GM19099 (cell line): ENCODE data around the gene SLC26A11.
A peak's percentile ranks its signal among the peaks of the same experiment; 100 is the strongest.

Experiments used
- POLR2A ChIP-seq: IDR thresholded peaks from 3 replicates; pipeline ENCODE4 v1.6.1; 2011; ENCODE audit warnings: low read depth; ENCODE audit not compliant: insufficient read length; ENCODE audit errors: extremely low read depth

SLC26A11 gene

DNA sequence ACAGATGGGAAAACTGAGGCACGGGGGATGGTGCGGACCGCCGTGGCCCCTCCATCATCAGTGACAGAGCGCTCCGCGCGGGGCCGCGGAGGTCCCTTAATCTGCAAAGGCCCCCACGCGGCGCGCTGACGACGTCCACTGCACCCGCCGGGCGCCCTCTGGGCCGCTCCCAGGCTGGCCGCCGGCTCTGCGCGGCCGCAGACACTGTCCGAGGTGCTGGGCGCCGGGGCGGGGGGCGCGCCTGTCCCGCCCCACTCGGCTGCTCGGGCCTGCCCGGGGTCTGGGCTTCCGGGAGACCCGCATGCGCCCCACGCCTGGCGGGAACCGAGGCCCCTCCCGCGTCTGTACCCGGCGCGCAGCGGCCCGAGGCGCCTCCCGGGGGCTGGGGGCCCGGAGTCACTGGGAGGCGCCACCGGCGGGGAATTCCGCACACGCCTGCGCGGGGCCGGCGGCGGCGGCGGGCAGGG lies 39.9 kb downstream of the SLC26A11 start:
- TF ChIP-seq POLR2A = peak; percentile 68

GRCh38 chr17:80260791-80261158 lies 40.5 kb downstream of the SLC26A11 start, which contains the start of gene RNF213:
RNF213 (plus strand) TSS chr17:80260852; CDS start chr17:80263682, 2,830 bp downstream.
- TF ChIP-seq POLR2A = peak; percentile 82

DNA sequence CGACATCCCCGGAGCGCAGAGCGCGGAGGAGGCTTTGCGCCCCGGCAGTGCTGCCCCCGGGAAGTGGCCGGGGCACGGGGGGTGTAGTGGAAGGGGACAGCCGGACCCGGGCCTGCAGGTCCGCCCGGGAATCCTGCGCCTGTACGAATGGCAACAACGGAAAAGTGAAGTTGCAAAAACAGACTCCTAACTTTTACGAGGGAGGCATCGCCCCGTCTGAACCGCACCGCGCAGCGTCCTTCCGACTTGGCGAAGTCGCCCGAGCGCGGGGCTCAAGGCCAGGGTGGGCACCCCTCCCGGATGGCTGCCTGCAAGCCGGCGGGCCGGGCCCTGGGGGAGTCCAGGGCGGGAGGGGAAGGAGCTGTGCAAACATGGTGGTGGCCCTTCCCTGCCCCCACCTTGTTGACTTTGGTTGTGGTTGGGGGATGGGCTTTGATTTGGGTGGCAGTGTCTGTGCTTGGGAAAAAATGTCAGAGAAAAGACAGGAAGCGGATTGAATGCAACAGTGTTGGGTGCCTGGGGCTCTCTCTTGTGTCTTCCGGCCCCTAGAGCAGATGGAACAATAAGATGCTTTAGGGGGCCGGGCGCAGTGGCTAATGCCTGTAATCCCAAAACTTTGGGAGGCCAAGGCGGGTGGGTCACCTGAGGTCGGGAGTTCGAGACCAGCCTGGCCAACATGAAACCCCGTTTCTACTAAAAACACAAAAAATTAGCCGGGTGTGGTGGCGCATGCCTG lies 41.1 kb downstream of the SLC26A11 start:
- TF ChIP-seq POLR2A = no peak

GRCh38 chr17:80261895-80262279 lies 41.7 kb downstream of the SLC26A11 start:
- no peak for TF ChIP-seq POLR2A

- no peak for TF ChIP-seq POLR2A
Measured at GRCh38 chr17:80262291-80262690, 42.1 kb downstream of the SLC26A11 start.

GRCh38 chr17:80262775-80263244 lies 42.6 kb downstream of the SLC26A11 start:
- no peak for TF ChIP-seq POLR2A

DNA sequence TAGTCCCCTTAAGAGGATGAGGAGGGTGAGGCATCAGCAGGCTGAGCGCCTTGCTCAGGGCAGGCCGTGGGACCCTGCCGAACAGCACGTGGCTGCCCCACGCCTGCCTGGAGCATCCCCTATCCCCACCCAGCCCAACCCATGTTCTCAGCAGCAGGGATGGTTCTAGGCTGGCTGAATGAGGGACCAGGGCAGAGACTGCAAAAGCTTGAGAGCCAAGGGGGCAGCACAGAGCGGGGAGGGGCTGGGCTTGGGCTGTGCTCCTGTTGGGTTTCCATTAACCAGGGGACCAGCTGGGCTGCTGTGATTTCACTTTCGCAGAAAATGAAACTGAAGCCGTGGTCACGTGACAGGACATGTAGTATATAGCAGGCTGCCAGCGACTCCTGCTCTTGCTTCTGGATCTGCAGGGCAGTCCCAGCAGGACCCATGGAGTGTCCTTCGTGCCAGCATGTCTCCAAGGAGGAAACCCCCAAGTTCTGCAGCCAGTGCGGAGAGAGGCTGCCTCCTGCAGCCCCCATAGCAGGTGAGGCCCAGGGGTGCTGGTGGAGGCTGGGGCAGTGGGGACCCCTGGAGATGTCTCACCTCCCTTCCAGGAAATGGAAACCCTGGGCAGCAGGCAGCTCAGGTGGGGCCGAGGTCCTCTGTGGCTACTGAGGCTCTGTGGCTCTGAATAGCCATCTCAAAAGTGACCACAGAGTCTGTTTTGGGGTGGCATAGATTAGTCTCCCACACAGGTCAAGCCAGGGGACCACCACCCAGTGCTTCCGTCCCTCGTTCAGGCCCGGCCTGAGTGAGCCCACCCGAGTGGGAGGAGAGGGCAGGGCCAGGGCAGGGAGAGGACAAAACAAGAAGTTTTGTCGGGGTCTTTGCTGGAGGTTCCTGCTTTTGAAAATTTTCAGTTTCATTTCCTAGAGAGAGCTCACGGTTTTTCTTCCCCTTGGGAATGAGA lies 43.3 kb downstream of the SLC26A11 start:
- TF ChIP-seq POLR2A = peak; percentile 99

- TF ChIP-seq POLR2A = peak; percentile 11
Measured at GRCh38 chr17:80264205-80265075, 44.2 kb downstream of the SLC26A11 start.

- TF ChIP-seq POLR2A = no peak
Measured at GRCh38 chr17:80265205-80266068, 45.2 kb downstream of the SLC26A11 start.

DNA sequence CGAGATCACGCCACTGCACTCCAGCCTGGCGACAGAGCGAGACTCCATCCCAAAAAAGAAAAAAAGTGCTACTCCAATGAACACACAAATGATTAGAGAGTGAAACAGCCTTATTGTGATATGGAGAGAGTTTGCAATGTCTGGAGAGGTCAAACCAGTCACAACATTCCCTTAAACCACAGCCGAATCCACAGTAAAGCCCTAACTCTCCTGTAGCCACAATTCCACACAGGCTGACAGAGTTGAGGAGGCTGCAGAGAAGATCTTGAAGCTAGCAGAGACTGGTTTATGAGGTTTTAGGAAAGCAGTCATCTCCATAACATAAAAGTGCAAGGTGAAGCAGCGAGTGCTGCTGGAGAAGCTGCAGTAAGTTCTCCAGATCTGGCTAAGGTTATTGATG lies 47.2 kb downstream of the SLC26A11 start:
- no peak for TF ChIP-seq POLR2A

- no peak for TF ChIP-seq POLR2A
Measured at GRCh38 chr17:80268427-80268826, 48.2 kb downstream of the SLC26A11 start.

- no peak for TF ChIP-seq POLR2A
Measured at GRCh38 chr17:80269405-80269807, 49.2 kb downstream of the SLC26A11 start.

DNA sequence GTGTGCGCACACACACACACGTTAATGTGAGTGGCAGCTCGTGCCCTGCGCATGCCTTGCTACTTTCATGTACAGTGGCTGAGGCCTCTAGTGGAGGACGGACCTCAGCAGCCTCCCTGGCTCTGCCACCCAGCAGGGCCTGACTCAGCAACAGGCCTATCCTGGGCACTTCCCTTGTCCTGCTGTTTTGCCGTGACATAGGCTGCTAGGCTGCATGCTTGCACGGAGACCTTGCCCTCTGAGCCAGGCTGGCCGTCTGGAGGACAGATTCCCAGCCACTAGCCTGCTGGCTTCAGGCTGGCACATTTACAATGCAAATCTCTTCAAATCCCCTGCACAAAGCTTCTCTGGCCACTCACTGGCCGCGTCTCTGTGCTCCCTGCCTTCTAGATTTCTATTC lies 49.9 kb downstream of the SLC26A11 start:
- TF ChIP-seq POLR2A = no peak

DNA sequence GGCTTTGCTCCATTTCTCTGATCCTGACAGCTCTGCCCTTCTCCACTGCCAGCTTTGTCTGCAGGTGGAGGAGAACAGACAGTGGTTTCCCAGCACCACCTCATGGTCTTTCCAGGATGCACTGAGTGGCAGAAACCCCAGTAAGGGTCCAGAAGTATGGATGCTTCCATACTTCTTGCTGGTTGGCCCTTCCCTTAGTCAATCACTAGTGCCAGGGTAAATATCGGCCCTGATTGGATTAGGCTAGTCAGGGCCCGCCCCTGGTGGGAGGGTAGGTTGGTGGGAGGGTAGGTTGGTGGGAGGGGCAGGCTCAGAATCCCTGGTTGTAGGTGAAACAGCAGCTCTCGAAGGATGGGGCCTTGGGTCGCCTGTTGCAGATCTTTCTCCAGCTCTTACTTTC lies 50.6 kb downstream of the SLC26A11 start:
- TF ChIP-seq POLR2A = no peak

GRCh38 chr17:80272366-80272765 lies 52.1 kb downstream of the SLC26A11 start:
- TF ChIP-seq POLR2A = no peak
